WI38 (cell line): ENCODE results near the gene LCLAT1.
A peak's percentile ranks its signal among the peaks of the same experiment; 100 is the strongest.

ENCODE experiments used
- H3K4me3 ChIP-seq: 2 replicates; pipeline ENCODE4 v1.5.1; 2011; ENCODE audit warnings: low read depth, mild to moderate bottlenecking, control low read depth, low read length
- CTCF ChIP-seq: IDR thresholded peaks from 2 replicates; pipeline ENCODE4 v1.5.1; 2012; ENCODE audit warnings: low read depth, mild to moderate bottlenecking, control low read depth, low read length

LCLAT1 gene

GRCh38 chr2:30691091-30691947, 244.3 kb downstream of the LCLAT1 start:
- TF ChIP-seq CTCF: no peak
- no peak overlapping the region for H3K4me3 ChIP-seq

- no peak overlapping the region for H3K4me3 ChIP-seq
- peak; percentile 33 for TF ChIP-seq CTCF
Measured at GRCh38 chr2:30691948-30692828, 245.1 kb downstream of the LCLAT1 start.

GRCh38 chr2:30692829-30693275, 245.8 kb downstream of the LCLAT1 start:
- H3K4me3 ChIP-seq: no peak overlapping the region
- no peak for TF ChIP-seq CTCF
